Panc1 (cell line): Measurements from ENCODE around the gene SHC3. TPM values are rescaled to one million over a fixed set of nuclear protein-coding genes. Genes with fewer than 3 reads are reported as not detected.

ENCODE experiments used
- ATAC-seq: fragments of 200-7000 bp; cut with Tn5 transposase; 2 replicates; pipeline ENCODE4 v1.9.1; 2020; ENCODE audit warnings: mild to moderate bottlenecking, moderate library complexity
- BruUV-seq: library from RNA; stranded (reverse); fragments of 400-500 nt; replicated peaks from 2 replicates; lab custom pipeline; 2021; lab: Mats Ljungman, UMichigan
- CTCF ChIA-PET: fragments of 300-600 bp; sonication (Branson Sonifier 250); formaldehyde crosslinking; loops from one replicate; lab custom pipeline; 2022; ENCODE audit warnings: antibody characterized with exemption; lab: Charles Lee
- POLR2A ChIA-PET: fragments of 300-600 bp; sonication (Branson Sonifier 250); formaldehyde crosslinking; loops from one replicate; lab custom pipeline; 2022; ENCODE audit warnings: antibody characterized with exemption; lab: Charles Lee
- DNase-seq: peaks from one replicate; pipeline ENCODE4 v3.0.0-alpha.2; 2010; ENCODE audit warnings: low read depth, low spot score
- H3K27ac ChIP-seq: 2 replicates; pipeline ENCODE4 v1.5.1; 2011; ENCODE audit warnings: mild to moderate bottlenecking, low read length, inconsistent platforms
- H3K27me3 ChIP-seq: fragments of 200-500 bp; sonication (Bioruptor generic); 2 replicates; pipeline ENCODE4 v1.6.0; 2014; ENCODE audit warnings: low read length, inconsistent platforms; ENCODE audit not compliant: control insufficient read depth, insufficient read depth
- H3K36me3 ChIP-seq: fragments of 200-500 bp; sonication (Bioruptor generic); 2 replicates; pipeline ENCODE4 v1.5.1; 2014; ENCODE audit warnings: inconsistent platforms, mild to moderate bottlenecking, low read length, moderate library complexity; ENCODE audit not compliant: control insufficient read depth, insufficient read depth
- H3K4me1 ChIP-seq: 2 replicates; pipeline ENCODE4 v1.5.1; 2011; ENCODE audit warnings: inconsistent platforms, mild to moderate bottlenecking, low read length, moderate library complexity; ENCODE audit not compliant: control insufficient read depth, insufficient read depth
- H3K4me3 ChIP-seq, 2 experiments: 2 replicates each; pipeline ENCODE4 v1.5.1; 2011 to 2012; ENCODE audit warnings: low read depth in 2 of 2, low read length in 2 of 2, mild to moderate bottlenecking in 2 of 2, inconsistent platforms in 1 of 2, moderate library complexity in 1 of 2
- H3K9me3 ChIP-seq: fragments of 200-500 bp; sonication (Bioruptor generic); 2 replicates; pipeline ENCODE4 v1.5.1; 2014; ENCODE audit warnings: low read depth, mild to moderate bottlenecking, inconsistent platforms, low read length, moderate library complexity; ENCODE audit not compliant: control insufficient read depth, insufficient read depth
- CTCF ChIP-seq: fragments of 450-650 bp; IDR thresholded peaks from 2 replicates; pipeline ENCODE4 v1.5.1; 2017; ENCODE audit warnings: mild to moderate bottlenecking
- POLR2AphosphoS5 ChIP-seq: IDR thresholded peaks from 2 replicates; pipeline ENCODE4 v1.6.1; 2012; ENCODE audit warnings: mild to moderate bottlenecking, low read depth, low read length, moderate library complexity
- REST ChIP-seq, 2 experiments: IDR thresholded peaks; 2 replicates each; pipeline ENCODE4 v1.6.1; 2011 to 2012; ENCODE audit warnings: low read depth in 2 of 2, control low read depth in 1 of 2, low read length in 1 of 2, mild to moderate bottlenecking in 1 of 2, moderate library complexity in 1 of 2; ENCODE audit not compliant: insufficient read depth in 1 of 2
- SIN3A ChIP-seq: IDR thresholded peaks from 2 replicates; pipeline ENCODE4 v1.6.1; 2012; ENCODE audit warnings: low read depth, mild to moderate bottlenecking, low read length, moderate library complexity, borderline replicate concordance; ENCODE audit not compliant: insufficient read depth
- TCF7L2 ChIP-seq: IDR thresholded peaks from 2 replicates; pipeline ENCODE4 v1.6.1; 2011; ENCODE audit warnings: mild to moderate bottlenecking, low read depth, low read length, inconsistent platforms
- in situ Hi-C: cut with HindIII; loops from 2 replicates; pipeline ENCODE4 v1.10.0; 2016; ENCODE audit warnings: low sequenced_read_pairs, low pct_unique_long_range_greater_than_20kb
- intact Hi-C: fragments of 100-400 bp; cut with micrococcal nuclease; formaldehyde crosslinking; loops from one replicate; pipeline ENCODE4 v1.10.0; 2022; ENCODE audit not compliant: unreplicated experiment
- total RNA-seq: library from RNA; stranded (reverse); gene quantifications from one replicate; pipeline ENCODE4 v1.2.1, GENCODE V29; 2021; ENCODE audit not compliant: unreplicated experiment

Gene SHC3
- total RNA-seq, 1 experiment from 2014 or later: 1.7 TPM

- ATAC-seq: no peak
- H3K27ac ChIP-seq: no peak overlapping the region
- no peak overlapping the region for H3K4me3 ChIP-seq
- in situ Hi-C loops: no loop called here
- intact Hi-C loops: no loop called here
- ChIA-PET CTCF (no interaction called here), POLR2A (no interaction called here)
- no TSS peak for BruUV-seq
- H3K4me1 ChIP-seq: no peaks in the 10 kb centered on the region
- H3K36me3 ChIP-seq: no peaks in the 10 kb centered on the region
- no peaks in the 10 kb centered on the region for H3K9me3 ChIP-seq
- no peaks in the 10 kb centered on the region for H3K27me3 ChIP-seq
- TF ChIP-seq TCF7L2 (no peak), POLR2AphosphoS5 (no peak), SIN3A (no peak), CTCF (no peak), REST (IDR thresholded peaks at IDR 0.05; ENCODE audit: insufficient read depth in 1 of 2, low read depth in 2 of 2, low read length in 1 of 2) (no peak)
- DNase-seq: no peak
Observed at GRCh38 chr9:89204801-89205200, 26.2 kb upstream of the SHC3 start.

GRCh38 chr9:89195131-89195797 lies 16.6 kb upstream of the SHC3 start:
- Histone ChIP-seq H3K4me1 (no peaks in the 10 kb centered on the region), H3K27me3 (no peaks in the 10 kb centered on the region), H3K27ac (no peak overlapping the region), H3K9me3 (no peaks in the 10 kb centered on the region), H3K4me3 (no peak overlapping the region), H3K36me3 (no peaks in the 10 kb centered on the region)
- CTCF ChIA-PET: no interaction called here
- no TSS peak for BruUV-seq
- POLR2A ChIA-PET: no interaction called here
- no peak for ATAC-seq
- intact Hi-C loops (no loop called here), in situ Hi-C loops (no loop called here)
- TF ChIP-seq POLR2AphosphoS5: no peak
- TF ChIP-seq SIN3A: no peak
- no peak for TF ChIP-seq CTCF
- TF ChIP-seq REST (IDR thresholded peaks at IDR 0.05; ENCODE audit: insufficient read depth in 1 of 2, low read depth in 2 of 2, low read length in 1 of 2): no peak
- no peak for TF ChIP-seq TCF7L2
- DNase-seq: no peak
